Measurements from ENCODE around the gene SLC5A2.
"Not testable (repeated sequence)": the region's sequence is repeated elsewhere in the genome, so short reads cannot be mapped to it uniquely, and the experiment has no call there.

GRCh38 chr16:31445931-31446330, 37.0 kb upstream of the SLC5A2 start:
- TF ChIP-seq, protein P1, sequence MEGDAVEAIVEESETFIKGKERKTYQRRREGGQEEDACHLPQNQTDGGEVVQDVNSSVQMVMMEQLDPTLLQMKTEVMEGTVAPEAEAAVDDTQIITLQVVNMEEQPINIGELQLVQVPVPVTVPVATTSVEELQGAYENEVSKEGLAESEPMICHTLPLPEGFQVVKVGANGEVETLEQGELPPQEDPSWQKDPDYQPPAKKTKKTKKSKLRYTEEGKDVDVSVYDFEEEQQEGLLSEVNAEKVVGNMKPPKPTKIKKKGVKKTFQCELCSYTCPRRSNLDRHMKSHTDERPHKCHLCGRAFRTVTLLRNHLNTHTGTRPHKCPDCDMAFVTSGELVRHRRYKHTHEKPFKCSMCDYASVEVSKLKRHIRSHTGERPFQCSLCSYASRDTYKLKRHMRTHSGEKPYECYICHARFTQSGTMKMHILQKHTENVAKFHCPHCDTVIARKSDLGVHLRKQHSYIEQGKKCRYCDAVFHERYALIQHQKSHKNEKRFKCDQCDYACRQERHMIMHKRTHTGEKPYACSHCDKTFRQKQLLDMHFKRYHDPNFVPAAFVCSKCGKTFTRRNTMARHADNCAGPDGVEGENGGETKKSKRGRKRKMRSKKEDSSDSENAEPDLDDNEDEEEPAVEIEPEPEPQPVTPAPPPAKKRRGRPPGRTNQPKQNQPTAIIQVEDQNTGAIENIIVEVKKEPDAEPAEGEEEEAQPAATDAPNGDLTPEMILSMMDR (IDR thresholded peaks at IDR 0.05; ENCODE audit: low read depth, low read length) = not testable (repeated sequence)
- TF ChIP-seq EZH2phosphoT487 (IDR thresholded peaks at IDR 0.05; ENCODE audit: low read depth) = not testable (repeated sequence)
